IMR-90 (cell line): ENCODE results near the gene ZNF765. TPM values are rescaled to one million over a fixed set of nuclear protein-coding genes. Genes with fewer than 3 reads are reported as not detected.

Experiments
- ATAC-seq: fragments of 200-7000 bp; cut with Tn5 transposase; 2 replicates; pipeline ENCODE4 v1.9.1; 2020; ENCODE audit warnings: low read depth, mild to moderate bottlenecking, moderate library complexity
- BruUV-seq: library from RNA; stranded (reverse); fragments of 400-500 nt; replicated peaks from 2 replicates; lab custom pipeline; 2021; lab: Mats Ljungman, UMichigan
- CTCF ChIA-PET: fragments of 300-600 bp; formaldehyde crosslinking; extraction: SDS; loops from one replicate; lab custom pipeline; 2021; ENCODE audit warnings: antibody characterized with exemption; lab: Yijun Ruan, JAX
- POLR2A ChIA-PET: fragments of 300-600 bp; sonication (Branson Sonifier 250); formaldehyde crosslinking; loops from one replicate; lab custom pipeline; 2022; ENCODE audit warnings: antibody characterized with exemption; ENCODE audit not compliant: unreplicated experiment; lab: Charles Lee
- DNase-seq: peaks from one replicate; pipeline ENCODE4 v3.0.0; 2013
- H2AFZ ChIP-seq: replicated peaks from 2 replicates; pipeline ENCODE3; 2013; ENCODE audit warnings: low read length, mild to moderate bottlenecking; ENCODE audit not compliant: poor library complexity
- H2AK5ac ChIP-seq: 2 replicates; pipeline ENCODE4 v1.6.1; 2013; ENCODE audit warnings: low read depth, low read length, inconsistent platforms
- H2AK9ac ChIP-seq: replicated peaks from 2 replicates; pipeline ENCODE3; 2013; ENCODE audit warnings: mild to moderate bottlenecking, low read depth, low read length, moderate library complexity; ENCODE audit not compliant: poor library complexity
- H2BK120ac ChIP-seq: 2 replicates; pipeline ENCODE4 v1.6.1; 2013; ENCODE audit warnings: low read depth, low read length, inconsistent platforms
- H2BK15ac ChIP-seq: 3 replicates; pipeline ENCODE4 v1.6.1; 2013; ENCODE audit warnings: low read depth, low read length, inconsistent platforms
- H2BK20ac ChIP-seq: 2 replicates; pipeline ENCODE4 v1.6.1; 2013; ENCODE audit warnings: low read depth, mild to moderate bottlenecking, inconsistent platforms, low read length, moderate library complexity
- H2BK5ac ChIP-seq: 2 replicates; pipeline ENCODE4 v1.6.1; 2013; ENCODE audit warnings: mild to moderate bottlenecking, low read depth, low read length, inconsistent platforms; ENCODE audit not compliant: poor library complexity, severe bottlenecking
- H3K14ac ChIP-seq: replicated peaks from 2 replicates; pipeline ENCODE4 v1.6.1; 2013; ENCODE audit warnings: low read depth, low read length, inconsistent platforms
- H3K18ac ChIP-seq: 2 replicates; pipeline ENCODE4 v1.6.1; 2013; ENCODE audit warnings: low read depth, low read length, control low read depth
- H3K23ac ChIP-seq: 2 replicates; pipeline ENCODE4 v1.6.1; 2013; ENCODE audit warnings: low read depth, low read length, inconsistent platforms
- H3K27ac ChIP-seq: 2 replicates; pipeline ENCODE4 v1.5.1; 2013; ENCODE audit warnings: mild to moderate bottlenecking, control low read depth, low read length; ENCODE audit not compliant: insufficient read depth
- H3K27me3 ChIP-seq: 2 replicates; pipeline ENCODE4 v1.6.1; 2013; ENCODE audit warnings: low read length; ENCODE audit not compliant: control insufficient read depth, insufficient read depth
- H3K36me3 ChIP-seq: 2 replicates; pipeline ENCODE4 v1.6.1; 2013; ENCODE audit warnings: low read length, mixed read lengths; ENCODE audit not compliant: control insufficient read depth, insufficient read depth
- H3K4ac ChIP-seq: 2 replicates; pipeline ENCODE4 v1.6.1; 2013; ENCODE audit warnings: low read depth, low read length, inconsistent platforms
- H3K4me1 ChIP-seq: 2 replicates; pipeline ENCODE4 v1.6.1; 2013; ENCODE audit warnings: low read length, mixed read lengths; ENCODE audit not compliant: control insufficient read depth, insufficient read depth
- H3K4me2 ChIP-seq: 2 replicates; pipeline ENCODE4 v1.6.1; 2013; ENCODE audit warnings: low read depth, mild to moderate bottlenecking, control low read depth, low read length, moderate library complexity
- H3K4me3 ChIP-seq: 2 replicates; pipeline ENCODE4 v1.5.1; 2013; ENCODE audit warnings: low read depth, mild to moderate bottlenecking, control low read depth, low read length, moderate library complexity; ENCODE audit not compliant: insufficient read depth
- H3K56ac ChIP-seq: 2 replicates; pipeline ENCODE4 v1.6.1; 2013; ENCODE audit warnings: low read length, inconsistent platforms; ENCODE audit not compliant: insufficient read depth; ENCODE audit errors: extremely low read depth
- H3K79me1 ChIP-seq, 2 experiments: 2 replicates each; pipeline ENCODE4 v1.6.1; 2013; ENCODE audit warnings: low read length in 2 of 2, inconsistent platforms in 1 of 2, low read depth in 1 of 2
- H3K9ac ChIP-seq: 2 replicates; pipeline ENCODE4 v1.6.1; 2013; ENCODE audit warnings: low read depth, low read length, control low read depth
- H3K9me1 ChIP-seq: 2 replicates; pipeline ENCODE4 v1.6.1; 2013; ENCODE audit warnings: low read length, inconsistent platforms; ENCODE audit not compliant: insufficient read depth
- H3K9me3 ChIP-seq: 2 replicates; pipeline ENCODE4 v1.6.1; 2013; ENCODE audit warnings: low read length; ENCODE audit not compliant: control insufficient read depth, insufficient read depth
- H4K20me1 ChIP-seq: 2 replicates; pipeline ENCODE4 v1.6.1; 2013; ENCODE audit warnings: low read length, inconsistent platforms; ENCODE audit not compliant: insufficient read depth
- H4K5ac ChIP-seq: 2 replicates; pipeline ENCODE4 v1.6.1; 2013; ENCODE audit warnings: mild to moderate bottlenecking, low read depth, low read length, control low read depth
- H4K8ac ChIP-seq, 2 experiments: 2 replicates each; pipeline ENCODE4 v1.6.1; 2013; ENCODE audit warnings: low read depth in 2 of 2, low read length in 2 of 2, control low read depth in 1 of 2, inconsistent platforms in 1 of 2
- H4K91ac ChIP-seq: 2 replicates; pipeline ENCODE4 v1.6.1; 2013; ENCODE audit warnings: low read depth, low read length, inconsistent platforms; ENCODE audit not compliant: insufficient read depth
- BHLHE40 ChIP-seq: fragments of 150-350 bp; IDR thresholded peaks from 2 replicates; pipeline ENCODE4 v1.6.1; 2016; ENCODE audit warnings: mild to moderate bottlenecking, low read depth, low read length
- CEBPB ChIP-seq: IDR thresholded peaks from 2 replicates; pipeline ENCODE4 v1.6.1; 2012; ENCODE audit warnings: low read depth, low read length, improper control_type of control experiment
- CHD1 ChIP-seq: IDR thresholded peaks from 2 replicates; pipeline ENCODE4 v1.6.1; 2012; ENCODE audit warnings: low read depth, low read length, improper control_type of control experiment
- CTCF ChIP-seq: conservative IDR thresholded peaks from 2 replicates; pipeline ENCODE4 v1.5.1; 2012; ENCODE audit warnings: mild to moderate bottlenecking, low read depth, low read length, improper control_type of control experiment
- ELK1 ChIP-seq: fragments of 150-350 bp; IDR thresholded peaks from 2 replicates; pipeline ENCODE4 v1.6.1; 2016; ENCODE audit warnings: low read depth, mild to moderate bottlenecking, low read length, moderate library complexity, borderline replicate concordance
- FOS ChIP-seq: fragments of 150-350 bp; IDR thresholded peaks from 2 replicates; pipeline ENCODE4 v1.6.1; 2016; ENCODE audit warnings: low read depth, low read length
- MAFK ChIP-seq: IDR thresholded peaks from 2 replicates; pipeline ENCODE4 v1.6.1; 2012; ENCODE audit warnings: low read depth, low read length, improper control_type of control experiment
- MAZ ChIP-seq: IDR thresholded peaks from 2 replicates; pipeline ENCODE4 v1.6.1; 2012; ENCODE audit warnings: low read depth, mild to moderate bottlenecking, low read length, improper control_type of control experiment, moderate library complexity, borderline replicate concordance
- MXI1 ChIP-seq: IDR thresholded peaks from 2 replicates; pipeline ENCODE4 v1.6.1; 2012; ENCODE audit warnings: low read depth, mild to moderate bottlenecking, low read length, moderate library complexity, borderline replicate concordance
- NFE2L2 ChIP-seq: fragments of 150-350 bp; IDR thresholded peaks from 2 replicates; pipeline ENCODE4 v1.6.1; 2016; ENCODE audit warnings: low read depth, mild to moderate bottlenecking, low read length
- POLR2A ChIP-seq: IDR thresholded peaks from 2 replicates; pipeline ENCODE4 v1.6.1; 2012; ENCODE audit warnings: mild to moderate bottlenecking, low read depth, low read length
- RAD21 ChIP-seq: IDR thresholded peaks from 2 replicates; pipeline ENCODE4 v1.6.1; 2012; ENCODE audit warnings: low read length, improper control_type of control experiment
- RCOR1 ChIP-seq: IDR thresholded peaks from 2 replicates; pipeline ENCODE4 v1.6.1; 2012; ENCODE audit warnings: mild to moderate bottlenecking, low read length, improper control_type of control experiment; ENCODE audit not compliant: insufficient replicate concordance
- RFX5 ChIP-seq: IDR thresholded peaks from 2 replicates; pipeline ENCODE4 v1.8.0; 2012; ENCODE audit warnings: low read depth, mild to moderate bottlenecking, low read length, moderate library complexity
- SMC3 ChIP-seq: fragments of 150-350 bp; IDR thresholded peaks from 2 replicates; pipeline ENCODE4 v1.6.1; 2016; ENCODE audit warnings: low read depth, mild to moderate bottlenecking, antibody characterized with exemption, low read length, moderate library complexity
- WGBS, 2 experiments: methylation state at CpG; one replicate each; pipeline versions ENCODE4 v1.1.5 to v1.1.7; 2013; ENCODE audit warnings: missing lambda C conversion rate in 2 of 2; ENCODE audit not compliant: insufficient read length in 1 of 2; ENCODE audit errors: extremely low coverage in 2 of 2; 5-methylcytosine and 5-hydroxymethylcytosine counted together
- dilution Hi-C: fragments of 300-500 bp; cut with HindIII; formaldehyde crosslinking; loops from one replicate; pipeline ENCODE4 v1.14.3; 2018; ENCODE audit warnings: low sequenced_read_pairs; ENCODE audit not compliant: unreplicated experiment
- in situ Hi-C: fragments of 300-500 bp; cut with MboI; formaldehyde crosslinking; loops from 3 replicates; pipeline ENCODE4 v1.14.3; 2019; ENCODE audit warnings: low sequenced_read_pairs, inconsistent platforms, mixed read lengths
- intact Hi-C: fragments of 100-400 bp; cut with micrococcal nuclease; formaldehyde crosslinking; loops from 2 replicates; pipeline ENCODE4 v1.10.0; 2022
- polyA plus RNA-seq, 3 experiments: library from polyadenylated mRNA; depleted of rRNA; stranded (reverse); fragments of >200 nt; gene quantifications; 2 replicates each; pipeline ENCODE4 v1.2.3, GENCODE V29; 2012; ENCODE audit warnings: low replicate concordance in 1 of 3
- total RNA-seq: library from RNA; depleted of rRNA; stranded (reverse); fragments of >200 nt; gene quantifications from 2 replicates; pipeline ENCODE4 v1.2.3, GENCODE V29; 2012

Gene ZNF765
- total and polyA plus RNA-seq, 2 of the 4 experiments (the other 2 are of a cell fraction): 2.3 to 18.1 TPM

GRCh38 chr19:53365134-53365898, 29.6 kb upstream of the ZNF765 start, which contains the start of gene ZNF525:
TSS of gene ZNF525 (plus strand) at chr19:53365705. CDS start at chr19:53372282, 6,577 bp downstream.
- H3K14ac ChIP-seq: peak within 1 kb of the TSS; percentile 36
- in situ Hi-C loops: no loop called here
- ATAC-seq: peak; percentile 98
- CTCF ChIA-PET: interaction anchor here (0.7 kb wide), 1 partner anchor 86 kb away, joined by 3 read pairs; no protein-coding TSS in a partner anchor
- H4K20me1 ChIP-seq: no peaks in the 10 kb centered on the region
- no peaks in the 10 kb centered on the region for H3K27me3 ChIP-seq
- peak within 1 kb of the TSS; percentile 47; the same call in 1 of the 2 replicates for H3K56ac ChIP-seq
- intact Hi-C loops: no loop called here
- H3K4me3 ChIP-seq: peak within 1 kb of the TSS; percentile 55
- no peak within 1 kb of the TSS for H3K18ac ChIP-seq
- DNase-seq: peak; percentile 59
- H3K9ac ChIP-seq: peak within 1 kb of the TSS; percentile 60
- BruUV-seq: no TSS peak
- no peak within 1 kb of the TSS for H2BK15ac ChIP-seq
- H2BK20ac ChIP-seq: no peak within 1 kb of the TSS
- H2AFZ ChIP-seq: peak within 1 kb of the TSS; percentile 91
- H3K79me1 ChIP-seq: no peaks in the 10 kb centered on the region
- peak within 1 kb of the TSS; percentile 95 for H3K4me2 ChIP-seq
- WGBS, 2 experiments: 4% methylated on average over 15 of the region's 45 CpGs; no CpG with 5 or more reads in 1 of the 2 experiments
- dilution Hi-C loops: no loop called here
- H3K9me3 ChIP-seq: no peaks in the 10 kb centered on the region
- no peak within 1 kb of the TSS for H2BK120ac ChIP-seq
- H2AK5ac ChIP-seq: no peak within 1 kb of the TSS
- peak within 1 kb of the TSS; percentile 58 for H2AK9ac ChIP-seq
- H3K36me3 ChIP-seq: no peaks in the 10 kb centered on the region
- H4K5ac ChIP-seq: peak within 1 kb of the TSS; percentile 78
- no peaks in the 10 kb centered on the region for H3K4me1 ChIP-seq
- H2BK5ac ChIP-seq: no peak within 1 kb of the TSS
- H3K4ac ChIP-seq: peak within 1 kb of the TSS; percentile 39; the same call in 1 of the 2 replicates
- peak within 1 kb of the TSS; percentile 40 to 94; a peak in 3 of 4 replicates for H4K8ac ChIP-seq
- H3K9me1 ChIP-seq: no peaks in the 10 kb centered on the region
- POLR2A ChIA-PET: no interaction called here
- peak within 1 kb of the TSS; percentile 24; the same call in 1 of the 2 replicates for H3K27ac ChIP-seq
- H4K91ac ChIP-seq: peak within 1 kb of the TSS; percentile 61
- peak within 1 kb of the TSS; percentile 38 for H3K23ac ChIP-seq
- TF ChIP-seq SMC3 (no peak), CTCF (0 out of 2 replicates have a peak, but pooled peaks have one; percentile 17), MAZ (no peak), MAFK (no peak), ELK1 (no peak), CEBPB (no peak), BHLHE40 (no peak), CHD1 (no peak), RFX5 (no peak), RCOR1 (no peak), RAD21 (peak; percentile 23), POLR2A (peak; percentile 49), NFE2L2 (no peak), FOS (no peak), MXI1 (peak; percentile 46; the same call in 1 of the 2 replicates)
